Measurements from ENCODE around the gene MYMX.

DNA sequence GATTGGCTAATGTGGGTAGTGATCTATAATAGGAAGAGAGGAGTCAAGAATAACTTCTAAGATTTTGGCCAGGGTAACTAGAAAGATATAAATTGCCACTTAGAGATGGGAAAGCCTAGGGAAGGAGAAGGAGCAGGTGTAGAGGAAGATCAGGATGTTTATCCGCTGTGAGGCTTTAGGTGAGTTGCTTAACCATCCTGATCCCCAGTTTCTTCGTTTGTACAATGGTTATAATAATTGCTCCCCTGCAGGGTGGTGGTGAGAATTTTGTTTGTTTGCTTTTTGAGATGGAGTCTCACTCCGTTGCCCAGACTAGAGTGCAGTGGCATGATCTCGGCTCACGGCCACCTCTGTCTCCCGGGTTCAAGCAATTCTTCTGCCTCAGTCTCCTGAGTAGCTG is 2.4 kb upstream of the MYMX start:
- TF ChIP-seq, protein P1, sequence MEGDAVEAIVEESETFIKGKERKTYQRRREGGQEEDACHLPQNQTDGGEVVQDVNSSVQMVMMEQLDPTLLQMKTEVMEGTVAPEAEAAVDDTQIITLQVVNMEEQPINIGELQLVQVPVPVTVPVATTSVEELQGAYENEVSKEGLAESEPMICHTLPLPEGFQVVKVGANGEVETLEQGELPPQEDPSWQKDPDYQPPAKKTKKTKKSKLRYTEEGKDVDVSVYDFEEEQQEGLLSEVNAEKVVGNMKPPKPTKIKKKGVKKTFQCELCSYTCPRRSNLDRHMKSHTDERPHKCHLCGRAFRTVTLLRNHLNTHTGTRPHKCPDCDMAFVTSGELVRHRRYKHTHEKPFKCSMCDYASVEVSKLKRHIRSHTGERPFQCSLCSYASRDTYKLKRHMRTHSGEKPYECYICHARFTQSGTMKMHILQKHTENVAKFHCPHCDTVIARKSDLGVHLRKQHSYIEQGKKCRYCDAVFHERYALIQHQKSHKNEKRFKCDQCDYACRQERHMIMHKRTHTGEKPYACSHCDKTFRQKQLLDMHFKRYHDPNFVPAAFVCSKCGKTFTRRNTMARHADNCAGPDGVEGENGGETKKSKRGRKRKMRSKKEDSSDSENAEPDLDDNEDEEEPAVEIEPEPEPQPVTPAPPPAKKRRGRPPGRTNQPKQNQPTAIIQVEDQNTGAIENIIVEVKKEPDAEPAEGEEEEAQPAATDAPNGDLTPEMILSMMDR (CRISPR knock-in tag; IDR thresholded peaks at IDR 0.05): no peak
- TF ChIP-seq ZNF205 (CRISPR knock-in tag; IDR thresholded peaks at IDR 0.05): no peak
- no peak for TF ChIP-seq HMG20B (CRISPR knock-in tag; conservative IDR thresholded peaks at IDR 0.05)
- no peak for TF ChIP-seq ZKSCAN1 (IDR thresholded peaks at IDR 0.05; ENCODE audit: low read length)
- TF ChIP-seq MAFK (conservative IDR thresholded peaks at IDR 0.05 in 1 of 2, IDR thresholded peaks at IDR 0.05 in 1 of 2; ENCODE audit: low read length in 2 of 2): no peak
- no peak for TF ChIP-seq HNF4A (CRISPR knock-in tag; IDR thresholded peaks at IDR 0.05)
- TF ChIP-seq ZNF615 (CRISPR knock-in tag; IDR thresholded peaks at IDR 0.05; ENCODE audit: borderline replicate concordance): no peak
